ENCODE data around the gene FMN1.

The FMN1 gene

DNA sequence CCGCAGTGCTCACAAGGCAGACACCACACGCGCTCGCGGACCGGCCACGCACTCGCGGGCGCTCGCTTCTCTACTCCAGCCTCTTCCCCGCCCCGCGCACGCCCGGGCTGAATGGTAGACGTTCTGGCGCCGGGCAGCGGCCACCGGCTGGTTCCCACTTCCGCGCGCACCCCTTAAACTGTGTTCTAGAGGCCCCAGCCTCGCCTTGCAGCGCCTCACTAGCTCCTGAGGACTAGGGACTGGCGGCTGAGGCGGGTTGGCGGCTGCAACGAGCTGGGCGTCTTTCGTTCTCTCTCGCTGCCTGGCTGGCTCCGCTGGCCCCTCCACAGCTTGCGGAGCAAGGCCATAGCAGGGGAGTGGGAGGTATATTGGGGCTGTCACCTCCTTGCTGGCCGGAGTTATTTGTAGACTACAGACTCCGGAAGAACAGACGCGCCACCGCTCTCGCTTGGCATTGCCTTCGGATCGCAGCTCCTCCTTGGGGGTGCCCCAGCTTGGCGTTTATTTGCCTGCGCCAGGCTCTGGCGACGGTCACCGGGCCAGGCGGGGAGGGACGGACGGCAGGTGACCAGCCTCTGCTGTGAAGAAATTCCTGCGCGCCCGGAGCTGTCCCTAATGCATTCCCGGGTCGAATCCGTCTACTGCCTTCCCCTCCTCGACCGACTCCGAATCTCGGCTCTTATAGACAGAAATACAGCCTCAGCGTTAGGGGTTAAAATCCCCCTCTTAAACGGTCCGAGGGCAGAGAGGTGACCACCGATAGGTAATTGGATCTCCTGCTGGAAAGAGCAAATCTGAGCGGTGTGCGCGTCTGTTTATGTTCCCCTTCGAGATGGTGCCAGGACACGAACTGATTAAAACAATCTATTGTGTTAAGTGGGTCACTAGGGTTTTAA lies 475.4 kb downstream of the FMN1 start:
- peak; percentile 37 for DNase-seq (ENCODE audit: low spot score)

DNA sequence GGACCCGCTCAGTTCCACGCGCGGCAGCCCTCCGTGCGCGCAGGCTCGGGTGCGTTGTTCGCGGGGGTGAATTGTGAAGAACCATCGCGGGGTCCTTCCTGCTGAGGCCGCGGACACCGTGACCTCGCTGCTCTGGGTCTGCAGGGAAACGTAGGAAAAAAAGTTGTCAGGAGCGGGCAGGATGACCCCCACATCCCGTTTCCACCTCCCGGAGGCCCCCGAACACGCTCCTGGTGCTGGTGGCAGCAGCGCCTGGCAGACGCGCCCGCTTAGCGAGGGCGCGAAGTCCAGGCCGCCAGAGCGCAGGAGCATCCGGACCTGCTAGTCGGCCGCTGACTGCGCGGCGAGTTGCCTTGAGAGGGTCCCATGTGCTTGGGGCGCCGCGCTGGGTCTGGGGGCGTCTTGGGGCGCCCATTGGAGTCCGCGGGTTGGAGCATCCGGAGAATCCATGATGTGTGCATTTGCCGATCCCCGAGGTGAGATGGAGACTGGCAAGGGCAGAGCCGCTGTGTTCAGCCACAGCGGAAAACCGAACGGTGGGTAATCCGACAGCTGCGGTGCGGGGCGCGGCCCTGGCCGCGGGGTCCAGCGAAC lies 476.2 kb downstream of the FMN1 start:
- DNase-seq (ENCODE audit: low spot score), result peak; percentile 52

DNA sequence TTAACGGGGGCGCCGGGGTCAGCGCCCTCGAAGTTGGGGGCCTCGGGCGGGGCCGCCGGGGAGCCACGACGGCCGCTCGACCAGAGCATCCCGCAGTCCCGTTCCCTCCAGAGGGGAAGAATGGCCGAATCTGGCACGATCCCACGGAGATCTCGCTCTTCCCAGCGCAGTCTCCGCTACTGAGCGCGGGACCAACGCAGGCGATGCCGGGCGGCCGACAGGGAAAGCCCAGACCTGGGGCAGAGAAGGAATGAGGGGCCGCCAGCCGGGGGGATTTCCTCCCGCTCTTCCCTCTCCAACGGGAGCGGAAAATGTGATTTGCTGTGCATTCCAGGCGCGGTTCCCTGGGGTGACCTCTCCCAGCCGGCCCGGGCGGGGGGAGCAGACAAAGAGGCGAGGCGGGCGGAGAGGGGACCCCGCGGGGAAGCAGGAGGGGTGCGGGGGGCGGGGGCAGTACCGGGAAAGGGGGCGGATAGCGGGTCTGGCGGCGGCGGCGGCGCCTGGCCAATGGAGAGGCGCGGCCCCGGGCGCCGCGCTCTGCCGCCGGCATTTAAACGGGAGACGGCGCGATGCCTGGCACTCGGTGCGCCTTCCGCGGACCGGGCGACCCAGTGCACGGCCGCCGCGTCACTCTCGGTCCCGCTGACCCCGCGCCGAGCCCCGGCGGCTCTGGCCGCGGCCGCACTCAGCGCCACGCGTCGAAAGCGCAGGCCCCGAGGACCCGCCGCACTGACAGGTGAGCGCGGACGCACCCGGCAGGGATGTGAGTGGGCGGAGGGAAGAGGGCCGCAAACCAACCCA lies 476.9 kb downstream of the FMN1 start, which contains the start of gene GREM1:
Gene GREM1 (plus strand): TSS at position 579 of the 801 bp plus-strand sequence. CDS start 12,687 bp downstream, outside the sequence.
- peak; percentile 77 for DNase-seq (ENCODE audit: low spot score)

DNA sequence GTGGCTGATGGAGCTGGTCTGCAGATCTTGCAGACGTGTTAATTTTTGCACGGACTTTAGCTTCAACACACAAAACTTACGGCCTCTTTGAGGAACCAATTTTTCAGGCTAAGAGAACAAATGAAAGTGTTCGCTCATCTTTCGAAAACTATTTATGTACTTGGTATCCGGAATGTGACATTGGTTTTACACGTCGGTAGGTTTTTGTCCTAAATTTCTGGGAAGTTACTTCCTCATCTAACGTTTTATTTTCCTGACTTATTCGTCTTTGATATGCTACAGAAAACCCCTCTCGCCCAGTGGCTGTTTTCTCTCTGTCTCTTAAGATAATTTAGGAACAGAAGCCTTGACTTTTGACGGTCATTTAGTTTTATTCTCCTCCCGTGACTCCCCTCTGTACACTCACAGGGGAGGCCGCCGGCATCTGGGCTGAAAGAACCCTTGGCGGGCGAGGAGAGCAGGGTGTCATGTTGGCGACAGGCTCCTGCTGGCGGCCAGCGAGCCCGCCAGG lies 477.5 kb downstream of the FMN1 start:
- DNase-seq (ENCODE audit: low spot score), result no peak

DNA sequence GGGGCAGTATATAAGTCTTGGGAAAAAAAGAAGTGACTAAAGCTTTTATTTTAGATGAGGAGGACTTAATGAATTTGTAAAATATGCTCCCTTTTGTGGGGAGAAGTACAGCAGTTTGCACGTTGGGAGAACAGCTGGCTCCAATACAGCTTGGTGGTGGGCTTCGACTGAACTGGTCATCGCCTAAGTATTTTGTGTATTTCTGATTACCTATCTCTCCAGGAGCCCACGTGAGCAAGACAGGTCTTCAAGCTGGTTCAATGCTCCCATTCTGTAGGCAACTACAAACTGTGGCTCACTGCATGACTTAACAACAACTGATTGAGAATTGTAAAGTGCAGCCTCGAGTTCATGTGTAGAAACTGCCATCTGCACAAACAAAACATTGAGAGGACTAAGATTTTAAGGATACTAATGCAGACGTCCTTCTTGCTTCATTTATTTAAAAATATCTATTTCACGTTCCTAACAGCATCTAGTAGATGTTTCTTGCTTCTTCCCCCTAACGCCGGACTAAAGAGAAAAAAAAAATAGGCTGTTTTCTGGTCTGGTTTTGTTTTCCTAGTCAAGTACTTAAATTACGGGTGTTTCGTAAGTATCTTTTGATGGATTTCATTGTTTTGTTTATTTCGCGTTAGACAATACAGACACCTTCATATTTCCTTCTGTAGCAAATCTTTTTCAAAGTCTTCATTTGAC lies 478.1 kb downstream of the FMN1 start:
- no peak for DNase-seq (ENCODE audit: low spot score)
